ENCODE results near the gene PUDP. TPM values are rescaled to one million over a fixed set of nuclear protein-coding genes. Genes with fewer than 3 reads are reported as not detected.
A peak's percentile ranks its signal among the peaks of the same experiment; 100 is the strongest.

PUDP gene
- total and polyA plus RNA-seq, 2 experiments from 2014 or later: 22.6 to 32.8 TPM

DNA sequence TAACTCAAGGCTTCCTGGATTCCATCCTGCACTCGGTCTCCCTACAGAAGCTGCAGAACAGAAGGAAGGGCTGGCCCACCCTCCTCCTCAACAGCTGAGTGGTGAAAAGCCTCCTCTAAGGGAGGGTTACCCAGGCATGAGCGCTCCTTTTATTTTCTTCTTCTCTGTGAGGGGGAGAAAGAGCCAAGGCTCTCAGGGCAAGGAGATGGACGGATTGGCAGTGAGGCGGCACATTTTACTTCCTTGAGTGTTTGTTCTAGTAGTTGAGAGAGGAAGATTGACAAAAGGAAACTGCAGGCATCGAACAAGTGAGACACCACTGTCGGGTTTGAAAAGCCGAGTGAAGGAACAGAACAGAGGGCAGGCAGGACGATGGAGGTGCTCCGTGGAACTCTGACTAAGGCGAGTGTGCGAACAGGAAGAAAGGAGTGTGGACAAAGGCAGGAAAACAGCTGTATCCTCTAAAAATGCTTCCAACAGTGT, 38.9 kb downstream of the PUDP start:
- no peaks in the 10 kb centered on the region for H3K9me3 ChIP-seq (ENCODE audit: low read depth)
- H3K4me2 ChIP-seq: peak overlapping the region; percentile 51
- H3K4me3 ChIP-seq: no peak overlapping the region
- H3K27ac ChIP-seq: peak overlapping the region; percentile 65
- H3K9me2 ChIP-seq (replicated peaks; ENCODE audit: insufficient read depth): no peaks in the 10 kb centered on the region
- H3K4me1 ChIP-seq (ENCODE audit: insufficient read depth): no peaks in the 10 kb centered on the region
- WGBS (ENCODE audit: low lambda C conversion rate, missing lambda C conversion rate): 67% methylated on average over 11 of the region's 11 CpGs
- no peak for DNase-seq (ENCODE audit: low spot score)
- no peaks in the 10 kb centered on the region for H3K79me2 ChIP-seq
- no peak for TF ChIP-seq EZH2 (IDR thresholded peaks at IDR 0.05; ENCODE audit: borderline replicate concordance)
- no peaks in the 10 kb centered on the region for H4K20me1 ChIP-seq (ENCODE audit: insufficient read depth, poor library complexity, severe bottlenecking)
- no peaks in the 10 kb centered on the region for H3K36me3 ChIP-seq (replicated peaks; ENCODE audit: insufficient read depth, low read depth)
- H2AFZ ChIP-seq: no peak overlapping the region
- H3K27me3 ChIP-seq: no peaks in the 10 kb centered on the region

DNA sequence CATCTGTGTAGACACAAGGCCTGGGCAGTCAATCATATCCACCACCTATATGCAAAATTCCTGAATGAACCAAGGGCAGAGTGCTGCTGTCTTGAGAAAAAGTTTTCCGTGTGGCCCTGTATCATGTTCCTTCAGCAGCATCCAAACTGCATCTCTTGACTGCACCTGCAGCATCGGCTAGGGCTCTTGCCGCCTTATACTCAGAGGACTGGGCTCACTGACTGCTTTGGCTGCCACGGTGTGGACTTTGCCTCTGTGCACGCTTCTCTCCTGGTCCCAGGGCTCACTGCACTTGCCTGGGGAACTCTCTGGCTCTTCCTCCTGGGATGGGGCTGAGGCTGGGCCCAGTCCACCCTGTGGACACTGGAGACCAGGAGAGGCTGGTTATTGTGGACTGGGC, 39.9 kb downstream of the PUDP start:
- no peak overlapping the region for H3K4me3 ChIP-seq
- H3K27me3 ChIP-seq: no peaks in the 10 kb centered on the region
- H3K9me2 ChIP-seq (replicated peaks; ENCODE audit: insufficient read depth): no peaks in the 10 kb centered on the region
- no peaks in the 10 kb centered on the region for H3K9me3 ChIP-seq (ENCODE audit: low read depth)
- WGBS (ENCODE audit: low lambda C conversion rate, missing lambda C conversion rate): 85% methylated on average over 5 of the region's 5 CpGs
- no peaks in the 10 kb centered on the region for H3K36me3 ChIP-seq (replicated peaks; ENCODE audit: insufficient read depth, low read depth)
- no peaks in the 10 kb centered on the region for H3K4me1 ChIP-seq (ENCODE audit: insufficient read depth)
- H3K27ac ChIP-seq: no peak overlapping the region
- no peak overlapping the region for H2AFZ ChIP-seq
- H3K79me2 ChIP-seq: no peaks in the 10 kb centered on the region
- no peak for TF ChIP-seq EZH2phosphoT487 (IDR thresholded peaks at IDR 0.05; ENCODE audit: low read depth, severe bottlenecking, unreplicated experiment)
- no peak for TF ChIP-seq EZH2 (IDR thresholded peaks at IDR 0.05; ENCODE audit: borderline replicate concordance)
- TF ChIP-seq, protein P1, sequence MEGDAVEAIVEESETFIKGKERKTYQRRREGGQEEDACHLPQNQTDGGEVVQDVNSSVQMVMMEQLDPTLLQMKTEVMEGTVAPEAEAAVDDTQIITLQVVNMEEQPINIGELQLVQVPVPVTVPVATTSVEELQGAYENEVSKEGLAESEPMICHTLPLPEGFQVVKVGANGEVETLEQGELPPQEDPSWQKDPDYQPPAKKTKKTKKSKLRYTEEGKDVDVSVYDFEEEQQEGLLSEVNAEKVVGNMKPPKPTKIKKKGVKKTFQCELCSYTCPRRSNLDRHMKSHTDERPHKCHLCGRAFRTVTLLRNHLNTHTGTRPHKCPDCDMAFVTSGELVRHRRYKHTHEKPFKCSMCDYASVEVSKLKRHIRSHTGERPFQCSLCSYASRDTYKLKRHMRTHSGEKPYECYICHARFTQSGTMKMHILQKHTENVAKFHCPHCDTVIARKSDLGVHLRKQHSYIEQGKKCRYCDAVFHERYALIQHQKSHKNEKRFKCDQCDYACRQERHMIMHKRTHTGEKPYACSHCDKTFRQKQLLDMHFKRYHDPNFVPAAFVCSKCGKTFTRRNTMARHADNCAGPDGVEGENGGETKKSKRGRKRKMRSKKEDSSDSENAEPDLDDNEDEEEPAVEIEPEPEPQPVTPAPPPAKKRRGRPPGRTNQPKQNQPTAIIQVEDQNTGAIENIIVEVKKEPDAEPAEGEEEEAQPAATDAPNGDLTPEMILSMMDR (IDR thresholded peaks at IDR 0.05; ENCODE audit: poor library complexity): no peak
- no peak overlapping the region for H3K4me2 ChIP-seq
- no peaks in the 10 kb centered on the region for H4K20me1 ChIP-seq (ENCODE audit: insufficient read depth, poor library complexity, severe bottlenecking)
- DNase-seq (ENCODE audit: low spot score): no peak

DNA sequence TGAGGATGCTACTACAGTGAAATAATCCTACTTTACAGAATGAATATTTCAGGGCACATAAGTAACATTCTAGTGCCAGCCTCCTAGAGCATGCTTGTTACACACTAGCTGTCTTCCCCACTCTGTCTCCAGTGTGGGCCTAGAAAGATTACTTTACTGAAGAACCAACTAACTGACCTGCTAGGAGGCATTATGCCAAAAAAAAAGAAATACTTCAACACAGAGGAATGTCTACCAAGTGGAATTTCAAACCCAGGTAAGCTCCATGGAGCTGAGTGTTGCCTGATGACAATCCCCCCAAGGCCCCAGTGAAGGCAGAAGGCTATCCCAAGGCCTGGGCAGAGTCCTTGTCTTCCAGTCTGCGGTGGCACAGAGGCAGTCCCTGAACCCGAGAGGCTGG, 41.3 kb downstream of the PUDP start:
- H4K20me1 ChIP-seq (ENCODE audit: insufficient read depth, poor library complexity, severe bottlenecking): no peaks in the 10 kb centered on the region
- WGBS (ENCODE audit: low lambda C conversion rate, missing lambda C conversion rate): 77% methylated on average over 2 of the region's 2 CpGs
- H3K9me2 ChIP-seq (replicated peaks; ENCODE audit: insufficient read depth): no peaks in the 10 kb centered on the region
- no peak overlapping the region for H3K4me3 ChIP-seq
- no peak overlapping the region for H2AFZ ChIP-seq
- H3K79me2 ChIP-seq: no peaks in the 10 kb centered on the region
- no peak for DNase-seq (ENCODE audit: low spot score)
- no peaks in the 10 kb centered on the region for H3K27me3 ChIP-seq
- TF ChIP-seq EZH2 (IDR thresholded peaks at IDR 0.05; ENCODE audit: borderline replicate concordance): no peak
- no peak for TF ChIP-seq EZH2phosphoT487 (IDR thresholded peaks at IDR 0.05; ENCODE audit: low read depth, severe bottlenecking, unreplicated experiment)
- TF ChIP-seq, protein P1 (IDR thresholded peaks at IDR 0.05; ENCODE audit: poor library complexity): no peak
- no peaks in the 10 kb centered on the region for H3K9me3 ChIP-seq (ENCODE audit: low read depth)
- no peaks in the 10 kb centered on the region for H3K36me3 ChIP-seq (replicated peaks; ENCODE audit: insufficient read depth, low read depth)
- H3K4me2 ChIP-seq: no peak overlapping the region
- H3K27ac ChIP-seq: no peak overlapping the region
- no peaks in the 10 kb centered on the region for H3K4me1 ChIP-seq (ENCODE audit: insufficient read depth)

DNA sequence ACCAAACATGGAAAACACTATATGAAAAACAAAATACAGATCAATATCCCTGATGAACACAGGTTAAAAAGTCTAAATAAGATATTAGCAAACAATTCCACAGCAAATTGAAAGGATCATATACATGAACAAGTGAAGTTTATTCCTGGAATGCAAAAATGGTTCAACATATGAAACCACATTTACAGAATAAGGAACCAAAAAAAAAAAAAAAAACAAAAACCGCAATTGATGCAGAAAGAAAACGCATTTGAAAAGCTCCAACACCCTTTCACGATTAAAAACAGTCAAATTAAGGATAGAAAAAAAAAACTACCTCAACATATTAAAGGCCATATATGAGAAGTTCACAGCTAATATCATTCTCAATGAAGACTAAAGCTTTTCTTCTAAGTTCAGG, 45.8 kb downstream of the PUDP start:
- Histone ChIP-seq H3K4me2 (no peak overlapping the region), H3K4me1 (ENCODE audit: insufficient read depth) (no peaks in the 10 kb centered on the region), H3K36me3 (replicated peaks; ENCODE audit: insufficient read depth, low read depth) (no peaks in the 10 kb centered on the region), H3K4me3 (no peak overlapping the region), H2AFZ (no peak overlapping the region), H3K9me2 (replicated peaks; ENCODE audit: insufficient read depth) (no peaks in the 10 kb centered on the region), H3K27ac (no peak overlapping the region), H3K9me3 (ENCODE audit: low read depth) (no peaks in the 10 kb centered on the region), H3K79me2 (no peaks in the 10 kb centered on the region), H4K20me1 (ENCODE audit: insufficient read depth, poor library complexity, severe bottlenecking) (no peaks in the 10 kb centered on the region), H3K27me3 (no peaks in the 10 kb centered on the region)
- TF ChIP-seq EZH2phosphoT487 (IDR thresholded peaks at IDR 0.05; ENCODE audit: low read depth, severe bottlenecking, unreplicated experiment): no peak
- TF ChIP-seq EZH2 (IDR thresholded peaks at IDR 0.05; ENCODE audit: borderline replicate concordance): no peak
- WGBS (ENCODE audit: low lambda C conversion rate, missing lambda C conversion rate): 47% methylated on average over 3 of the region's 3 CpGs
- no peak for DNase-seq (ENCODE audit: low spot score)
